LNCAP (cell line): Measurements from ENCODE around the gene PDZK1IP1.

Experiments used
- TF ChIP-seq, protein P1 (sequence below): fragments of 450-650 bp; IDR thresholded peaks from 2 replicates; pipeline ENCODE4 v1.5.1; 2017; ENCODE audit warnings: mild to moderate bottlenecking

PDZK1IP1 gene, protein sequence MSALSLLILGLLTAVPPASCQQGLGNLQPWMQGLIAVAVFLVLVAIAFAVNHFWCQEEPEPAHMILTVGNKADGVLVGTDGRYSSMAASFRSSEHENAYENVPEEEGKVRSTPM

GRCh38 chr1:47189844-47190508 lies at the start of gene PDZK1IP1:
PDZK1IP1 (minus strand) TSS chr1:47190036; CDS start chr1:47189932, 104 bp downstream.
- TF ChIP-seq, protein P1, sequence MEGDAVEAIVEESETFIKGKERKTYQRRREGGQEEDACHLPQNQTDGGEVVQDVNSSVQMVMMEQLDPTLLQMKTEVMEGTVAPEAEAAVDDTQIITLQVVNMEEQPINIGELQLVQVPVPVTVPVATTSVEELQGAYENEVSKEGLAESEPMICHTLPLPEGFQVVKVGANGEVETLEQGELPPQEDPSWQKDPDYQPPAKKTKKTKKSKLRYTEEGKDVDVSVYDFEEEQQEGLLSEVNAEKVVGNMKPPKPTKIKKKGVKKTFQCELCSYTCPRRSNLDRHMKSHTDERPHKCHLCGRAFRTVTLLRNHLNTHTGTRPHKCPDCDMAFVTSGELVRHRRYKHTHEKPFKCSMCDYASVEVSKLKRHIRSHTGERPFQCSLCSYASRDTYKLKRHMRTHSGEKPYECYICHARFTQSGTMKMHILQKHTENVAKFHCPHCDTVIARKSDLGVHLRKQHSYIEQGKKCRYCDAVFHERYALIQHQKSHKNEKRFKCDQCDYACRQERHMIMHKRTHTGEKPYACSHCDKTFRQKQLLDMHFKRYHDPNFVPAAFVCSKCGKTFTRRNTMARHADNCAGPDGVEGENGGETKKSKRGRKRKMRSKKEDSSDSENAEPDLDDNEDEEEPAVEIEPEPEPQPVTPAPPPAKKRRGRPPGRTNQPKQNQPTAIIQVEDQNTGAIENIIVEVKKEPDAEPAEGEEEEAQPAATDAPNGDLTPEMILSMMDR, result no peak

DNA sequence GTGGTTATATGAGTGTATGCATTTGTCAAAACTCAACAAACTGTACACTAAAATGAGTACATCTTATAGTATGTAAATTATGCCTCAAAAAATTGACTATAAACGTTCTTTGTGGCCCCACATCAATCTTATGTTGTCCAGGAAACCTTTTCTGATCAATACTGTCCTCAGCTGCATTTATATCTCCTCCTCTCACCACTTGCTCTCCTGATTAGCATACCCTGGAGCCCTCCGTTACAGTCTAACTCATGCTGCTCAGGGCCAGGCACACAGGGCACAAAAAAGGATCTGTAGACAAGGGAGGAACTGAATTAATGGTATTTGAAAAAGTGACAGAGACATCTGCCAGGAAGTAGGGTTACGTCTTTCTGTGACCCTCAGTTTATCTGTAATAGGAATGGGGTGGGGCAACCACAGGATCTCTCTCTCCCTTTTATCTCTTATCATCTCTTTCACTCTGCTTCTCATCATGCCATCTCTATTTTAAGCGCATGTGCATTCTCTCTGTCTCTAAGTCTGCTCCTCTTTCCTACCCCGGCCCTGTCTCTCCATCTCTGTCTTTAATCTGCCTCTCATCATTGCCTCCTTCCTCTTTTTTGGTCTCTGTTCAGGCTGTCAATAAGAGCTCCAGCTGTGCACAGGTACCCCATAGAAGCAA lies 49.2 kb upstream of the PDZK1IP1 start:
- TF ChIP-seq, protein P1, result no peak

- TF ChIP-seq, protein P1, result no peak
Measured at GRCh38 chr1:47235806-47236205, 46.0 kb upstream of the PDZK1IP1 start.

GRCh38 chr1:47235241-47235681 lies 45.4 kb upstream of the PDZK1IP1 start:
- TF ChIP-seq, protein P1, result no peak

- TF ChIP-seq, protein P1, result no peak
Measured at GRCh38 chr1:47233186-47233585, 43.4 kb upstream of the PDZK1IP1 start.

GRCh38 chr1:47232187-47232874 lies 42.5 kb upstream of the PDZK1IP1 start, which contains the start of gene TAL1:
TAL1 (minus strand) TSS chr1:47232225; CDS start chr1:47225888, 6,337 bp downstream.
- TF ChIP-seq, protein P1, result no peak
